ENCODE measurements around the gene C2orf69.

The C2orf69 gene

DNA sequence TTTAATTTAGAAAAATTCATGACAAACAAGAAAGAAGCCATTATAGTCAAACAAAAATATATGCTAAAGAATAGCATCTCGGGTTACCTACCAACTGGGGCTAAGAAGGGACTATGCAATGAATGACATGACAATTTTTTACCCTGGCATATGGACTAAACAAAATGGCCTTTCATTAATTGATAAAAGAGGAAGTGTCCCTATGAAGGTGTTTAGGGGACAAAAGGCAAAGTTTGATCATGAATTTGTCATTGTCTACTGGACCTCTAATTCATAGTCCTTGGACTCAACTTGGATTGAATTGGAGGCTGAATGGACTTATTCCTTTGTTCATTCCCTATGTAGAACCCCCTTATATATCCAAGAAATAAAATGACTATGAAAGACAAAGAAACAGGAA is 57.0 kb downstream of the C2orf69 start:
- in situ Hi-C loops (cut with HindIII; ENCODE audit: low sequenced_read_pairs), result no loop called here
- DNase-seq (ENCODE audit: low read depth, low spot score), result no peak
- TF ChIP-seq, protein P1, sequence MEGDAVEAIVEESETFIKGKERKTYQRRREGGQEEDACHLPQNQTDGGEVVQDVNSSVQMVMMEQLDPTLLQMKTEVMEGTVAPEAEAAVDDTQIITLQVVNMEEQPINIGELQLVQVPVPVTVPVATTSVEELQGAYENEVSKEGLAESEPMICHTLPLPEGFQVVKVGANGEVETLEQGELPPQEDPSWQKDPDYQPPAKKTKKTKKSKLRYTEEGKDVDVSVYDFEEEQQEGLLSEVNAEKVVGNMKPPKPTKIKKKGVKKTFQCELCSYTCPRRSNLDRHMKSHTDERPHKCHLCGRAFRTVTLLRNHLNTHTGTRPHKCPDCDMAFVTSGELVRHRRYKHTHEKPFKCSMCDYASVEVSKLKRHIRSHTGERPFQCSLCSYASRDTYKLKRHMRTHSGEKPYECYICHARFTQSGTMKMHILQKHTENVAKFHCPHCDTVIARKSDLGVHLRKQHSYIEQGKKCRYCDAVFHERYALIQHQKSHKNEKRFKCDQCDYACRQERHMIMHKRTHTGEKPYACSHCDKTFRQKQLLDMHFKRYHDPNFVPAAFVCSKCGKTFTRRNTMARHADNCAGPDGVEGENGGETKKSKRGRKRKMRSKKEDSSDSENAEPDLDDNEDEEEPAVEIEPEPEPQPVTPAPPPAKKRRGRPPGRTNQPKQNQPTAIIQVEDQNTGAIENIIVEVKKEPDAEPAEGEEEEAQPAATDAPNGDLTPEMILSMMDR (IDR thresholded peaks at IDR 0.05; ENCODE audit: low read depth, low read length), result no peak
- no peak overlapping the region for H3K4me3 ChIP-seq (ENCODE audit: low read depth, low read length)

DNA sequence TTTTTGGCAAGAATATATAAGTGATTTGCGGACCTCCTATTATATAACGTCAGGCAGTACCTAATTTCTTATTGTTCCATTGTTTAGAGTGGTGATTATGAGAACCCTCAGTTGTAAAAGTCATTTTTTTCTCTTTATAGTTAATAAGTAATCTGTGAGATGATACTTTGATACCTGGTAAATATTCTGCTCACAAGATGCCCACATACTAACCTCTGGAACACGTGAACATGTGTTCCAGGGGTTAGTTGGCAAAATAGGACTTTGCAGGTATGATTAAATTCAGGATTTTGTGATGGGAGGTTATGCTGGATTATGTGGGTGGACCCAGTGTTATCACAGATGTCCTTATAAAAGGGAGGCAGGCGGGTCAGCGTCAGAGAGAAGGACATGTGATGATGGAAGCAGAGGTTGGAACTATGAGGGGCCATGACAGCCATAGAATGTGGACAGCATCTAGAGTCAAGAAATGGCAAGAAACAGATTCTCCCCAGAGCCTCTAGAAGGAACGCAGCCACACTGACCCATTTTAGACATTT is 61.1 kb downstream of the C2orf69 start:
- DNase-seq (ENCODE audit: low read depth, low spot score), result no peak
- H3K4me3 ChIP-seq (ENCODE audit: low read depth, low read length), result no peak overlapping the region
- TF ChIP-seq, protein P1 (IDR thresholded peaks at IDR 0.05; ENCODE audit: low read depth, low read length), result no peak
- in situ Hi-C loops (cut with HindIII; ENCODE audit: low sequenced_read_pairs), result no loop called here

DNA sequence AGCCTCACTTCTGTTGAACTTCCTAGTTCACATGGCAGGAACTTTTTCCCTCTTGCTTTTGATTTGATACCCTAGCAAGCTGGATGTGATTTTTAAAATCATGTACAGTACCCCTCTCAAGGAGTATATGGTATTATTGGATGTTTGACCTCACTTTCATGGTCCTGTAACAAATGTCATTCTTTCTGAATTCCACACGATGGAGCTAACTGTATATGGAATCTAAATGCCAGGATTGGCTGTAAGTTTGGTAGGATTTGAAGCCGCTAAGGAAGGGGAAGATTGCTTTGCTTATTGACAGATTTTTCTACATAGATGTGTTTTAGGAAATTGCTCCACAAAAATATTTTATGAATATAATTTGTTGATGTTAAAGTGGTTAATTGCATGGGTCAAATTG is 62.6 kb downstream of the C2orf69 start:
- in situ Hi-C loops (cut with HindIII; ENCODE audit: low sequenced_read_pairs), result no loop called here
- no peak overlapping the region for H3K4me3 ChIP-seq (ENCODE audit: low read depth, low read length)
- TF ChIP-seq, protein P1 (IDR thresholded peaks at IDR 0.05; ENCODE audit: low read depth, low read length), result peak; percentile 41
- peak; percentile 63 for DNase-seq (ENCODE audit: low read depth, low spot score)

DNA sequence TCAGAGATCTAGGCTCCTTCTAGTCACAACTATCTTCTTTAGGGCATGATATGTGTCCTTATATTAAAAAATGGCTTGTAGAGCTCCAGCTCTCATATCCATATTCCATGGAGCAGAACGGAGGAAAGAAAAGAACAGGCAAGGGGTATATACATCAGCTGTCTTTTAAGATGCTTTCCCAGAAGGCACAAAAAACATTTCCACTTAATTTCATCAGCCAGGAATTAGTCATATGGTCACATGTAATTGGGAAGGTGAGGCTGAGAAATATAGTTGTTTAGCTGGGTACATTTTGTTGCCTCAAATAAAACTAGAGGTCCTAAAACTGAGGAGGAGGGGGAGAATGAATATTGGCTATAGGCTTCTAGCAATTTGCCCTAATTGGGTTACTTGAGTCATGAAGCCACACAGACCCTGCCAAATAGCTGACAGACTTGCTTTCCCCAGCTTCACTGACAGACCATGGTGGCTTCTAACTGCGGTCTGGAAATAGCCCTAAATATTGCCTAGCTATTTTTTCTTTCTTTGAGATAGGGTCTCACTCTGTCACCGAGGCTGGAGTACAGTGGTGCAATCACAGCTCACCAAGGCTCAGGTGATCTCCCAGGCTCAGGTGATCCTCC is 64.3 kb downstream of the C2orf69 start:
- H3K4me3 ChIP-seq (ENCODE audit: low read depth, low read length), result no peak overlapping the region
- in situ Hi-C loops (cut with HindIII; ENCODE audit: low sequenced_read_pairs), result no loop called here
- peak; percentile 36 for DNase-seq (ENCODE audit: low read depth, low spot score)
- TF ChIP-seq, protein P1 (IDR thresholded peaks at IDR 0.05; ENCODE audit: low read depth, low read length), result no peak

Measured in astrocyte of the spinal cord (primary cell).